ENCODE measurements around the gene TTN. TPM values are rescaled to one million over a fixed set of nuclear protein-coding genes. Genes with fewer than 3 reads are reported as not detected.

TTN gene
- total RNA-seq, 4 donors from 2014 or later, result 0.21 to 2.1 (median 0.76) TPM

DNA sequence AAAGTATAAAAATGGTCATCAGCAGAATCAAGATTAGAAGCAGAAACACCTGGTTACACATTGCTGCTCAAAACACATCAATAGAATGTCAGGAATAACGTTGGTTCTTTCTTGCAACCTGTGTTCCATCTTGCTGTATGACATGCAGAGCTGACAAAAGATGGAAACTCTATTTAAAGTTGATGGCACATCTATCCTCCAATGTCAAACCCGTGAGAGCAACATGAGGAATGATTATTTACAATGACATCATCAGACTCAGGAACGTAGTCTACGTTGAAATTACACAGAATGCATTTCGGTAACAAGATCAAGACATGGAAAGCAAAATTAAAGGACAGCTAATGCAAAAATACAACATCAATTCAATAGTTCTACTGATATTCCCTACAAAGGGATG, 26.2 kb upstream of the TTN start:
- 76% methylated on average over 5 of the region's 5 CpGs for WGBS
- H3K36me3 ChIP-seq, result no peaks in the 10 kb centered on the region
- H3K4me1 ChIP-seq, result peaks cover 3% of the 10 kb centered on the region
- no peaks in the 10 kb centered on the region for H3K27me3 ChIP-seq
- no peak for DNase-seq (ENCODE audit: low spot score in 2 of 2)
- no peak overlapping the region for H3K4me3 ChIP-seq
- TF ChIP-seq EP300 (IDR thresholded peaks at IDR 0.05), result no peak
- TF ChIP-seq POLR2AphosphoS5 (IDR thresholded peaks at IDR 0.05), result no peak
- no peak for TF ChIP-seq POLR2A (IDR thresholded peaks at IDR 0.05)
- TF ChIP-seq, protein P1, sequence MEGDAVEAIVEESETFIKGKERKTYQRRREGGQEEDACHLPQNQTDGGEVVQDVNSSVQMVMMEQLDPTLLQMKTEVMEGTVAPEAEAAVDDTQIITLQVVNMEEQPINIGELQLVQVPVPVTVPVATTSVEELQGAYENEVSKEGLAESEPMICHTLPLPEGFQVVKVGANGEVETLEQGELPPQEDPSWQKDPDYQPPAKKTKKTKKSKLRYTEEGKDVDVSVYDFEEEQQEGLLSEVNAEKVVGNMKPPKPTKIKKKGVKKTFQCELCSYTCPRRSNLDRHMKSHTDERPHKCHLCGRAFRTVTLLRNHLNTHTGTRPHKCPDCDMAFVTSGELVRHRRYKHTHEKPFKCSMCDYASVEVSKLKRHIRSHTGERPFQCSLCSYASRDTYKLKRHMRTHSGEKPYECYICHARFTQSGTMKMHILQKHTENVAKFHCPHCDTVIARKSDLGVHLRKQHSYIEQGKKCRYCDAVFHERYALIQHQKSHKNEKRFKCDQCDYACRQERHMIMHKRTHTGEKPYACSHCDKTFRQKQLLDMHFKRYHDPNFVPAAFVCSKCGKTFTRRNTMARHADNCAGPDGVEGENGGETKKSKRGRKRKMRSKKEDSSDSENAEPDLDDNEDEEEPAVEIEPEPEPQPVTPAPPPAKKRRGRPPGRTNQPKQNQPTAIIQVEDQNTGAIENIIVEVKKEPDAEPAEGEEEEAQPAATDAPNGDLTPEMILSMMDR (IDR thresholded peaks at IDR 0.05), result no peak
- no peak overlapping the region for H3K27ac ChIP-seq
- no peaks in the 10 kb centered on the region for H3K9me3 ChIP-seq

DNA sequence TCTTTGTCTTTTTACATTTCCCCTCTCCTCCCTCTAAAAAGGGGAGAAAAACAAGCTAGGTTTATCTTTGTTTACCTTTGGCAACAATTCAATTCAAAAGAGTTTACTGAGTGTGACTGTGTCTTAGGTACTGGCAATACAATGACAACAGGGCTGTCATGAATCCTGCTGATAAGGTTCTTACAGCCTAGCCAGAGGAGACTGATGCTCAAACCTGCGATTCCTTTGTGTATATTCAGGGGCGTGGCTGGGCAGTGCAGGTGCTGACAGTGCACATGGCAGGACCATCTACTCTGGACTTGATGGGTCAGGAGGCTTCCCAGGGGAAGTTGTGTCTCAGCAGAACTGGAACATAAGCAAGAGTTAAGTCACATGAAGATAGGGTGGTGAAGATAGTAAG, 23.2 kb upstream of the TTN start:
- H3K4me3 ChIP-seq, result no peak overlapping the region
- no peaks in the 10 kb centered on the region for H3K36me3 ChIP-seq
- TF ChIP-seq POLR2A (IDR thresholded peaks at IDR 0.05) (no peak), EP300 (IDR thresholded peaks at IDR 0.05) (no peak), POLR2AphosphoS5 (IDR thresholded peaks at IDR 0.05) (no peak)
- TF ChIP-seq, protein P1 (IDR thresholded peaks at IDR 0.05), result no peak
- peaks cover 6% of the 10 kb centered on the region for H3K4me1 ChIP-seq
- H3K27me3 ChIP-seq, result no peaks in the 10 kb centered on the region
- DNase-seq (ENCODE audit: low spot score in 2 of 2), result no peak
- WGBS, result 88% methylated on average over 2 of the region's 2 CpGs
- no peaks in the 10 kb centered on the region for H3K9me3 ChIP-seq
- no peak overlapping the region for H3K27ac ChIP-seq

DNA sequence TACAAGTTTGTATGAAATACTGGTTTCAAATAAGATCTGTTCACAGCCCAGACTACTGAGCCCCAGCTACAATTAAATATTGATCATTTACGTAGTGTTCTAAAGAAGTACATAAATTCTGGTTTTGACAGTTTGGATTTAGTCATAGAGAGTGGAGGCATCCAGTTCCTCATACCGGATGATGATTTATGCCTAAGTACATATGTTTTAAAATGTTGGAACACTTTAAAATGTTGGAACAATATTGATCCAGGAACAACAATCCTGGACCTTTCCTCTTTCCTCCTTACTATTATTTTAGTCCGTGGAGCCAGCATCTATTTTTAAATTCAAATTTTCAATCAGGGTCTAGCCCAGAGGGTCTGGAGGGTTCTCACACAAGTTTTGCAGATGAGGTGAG, 22.8 kb upstream of the TTN start:
- Histone ChIP-seq H3K4me3 (no peak overlapping the region), H3K36me3 (no peaks in the 10 kb centered on the region), H3K27ac (no peak overlapping the region), H3K4me1 (peaks cover 6% of the 10 kb centered on the region), H3K27me3 (no peaks in the 10 kb centered on the region), H3K9me3 (no peaks in the 10 kb centered on the region)
- TF ChIP-seq POLR2A (IDR thresholded peaks at IDR 0.05) (no peak), POLR2AphosphoS5 (IDR thresholded peaks at IDR 0.05) (no peak), EP300 (IDR thresholded peaks at IDR 0.05) (no peak)
- TF ChIP-seq, protein P1 (IDR thresholded peaks at IDR 0.05), result no peak
- 58% methylated on average over 3 of the region's 3 CpGs for WGBS
- DNase-seq (ENCODE audit: low spot score in 2 of 2), result no peak

DNA sequence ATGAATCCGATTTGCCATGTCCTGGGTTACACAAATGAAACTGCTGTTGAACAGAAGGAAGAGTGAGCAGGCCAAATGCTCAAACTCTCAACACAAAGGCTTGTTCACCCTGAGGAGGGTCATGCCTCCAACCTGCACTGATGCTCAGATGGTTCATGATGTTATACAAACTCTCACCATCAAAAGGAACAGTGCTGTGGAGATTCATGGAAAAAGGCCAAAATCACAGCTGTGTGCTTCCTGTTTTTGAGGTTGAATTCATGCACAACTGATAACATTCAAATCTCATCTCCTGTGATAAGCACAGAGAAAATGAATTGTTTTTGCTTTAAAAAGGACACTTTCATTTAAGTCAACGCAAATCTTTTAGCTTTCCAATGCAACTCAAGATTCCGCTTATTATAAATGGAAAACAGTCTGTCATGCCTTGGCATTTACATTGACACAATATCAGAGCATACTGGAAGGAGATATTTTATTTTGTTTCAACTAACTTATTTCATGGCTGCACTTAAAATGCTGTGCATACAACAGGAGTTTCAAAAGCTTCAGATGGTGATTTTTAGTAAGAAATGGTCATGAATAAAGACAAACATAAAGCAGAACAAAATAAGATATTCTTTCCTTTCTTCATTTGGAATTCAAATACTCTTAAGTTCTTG, 22.2 kb upstream of the TTN start:
- WGBS, result 67% methylated on average over 3 of the region's 3 CpGs

DNA sequence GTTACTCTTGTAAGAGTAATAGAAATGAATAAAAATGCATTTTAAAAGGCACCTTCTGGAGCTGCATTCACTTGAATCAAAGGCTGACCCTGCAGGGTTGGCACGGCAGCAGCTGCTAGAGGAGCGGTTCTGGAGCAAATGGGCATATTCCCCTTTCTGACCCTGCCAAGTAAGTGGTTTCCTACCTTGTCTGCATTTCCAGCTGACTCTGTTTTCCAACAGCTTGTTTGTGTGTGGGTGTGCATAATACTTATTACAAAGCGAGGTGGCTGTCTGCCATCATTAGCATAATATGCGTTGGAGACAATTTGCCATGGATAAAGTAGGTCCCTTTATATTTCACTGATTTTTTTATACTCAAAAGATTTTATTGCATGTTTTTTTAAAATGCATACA, 21.3 kb upstream of the TTN start:
- Histone ChIP-seq H3K27ac (no peak overlapping the region), H3K4me3 (no peak overlapping the region), H3K4me1 (peaks cover 6% of the 10 kb centered on the region), H3K36me3 (no peaks in the 10 kb centered on the region), H3K9me3 (no peaks in the 10 kb centered on the region), H3K27me3 (no peaks in the 10 kb centered on the region)
- DNase-seq (ENCODE audit: low spot score in 2 of 2), result no peak
- 67% methylated on average over 4 of the region's 4 CpGs for WGBS
- no peak for TF ChIP-seq POLR2AphosphoS5 (IDR thresholded peaks at IDR 0.05)
- TF ChIP-seq POLR2A (IDR thresholded peaks at IDR 0.05), result no peak
- TF ChIP-seq, protein P1 (IDR thresholded peaks at IDR 0.05), result no peak
- no peak for TF ChIP-seq EP300 (IDR thresholded peaks at IDR 0.05)

More for the DNA sequence above, 22.2 kb upstream of the TTN start:
- no peak overlapping the region for H3K4me3 ChIP-seq
- TF ChIP-seq POLR2A (IDR thresholded peaks at IDR 0.05), result no peak
- TF ChIP-seq, protein P1 (IDR thresholded peaks at IDR 0.05), result no peak
- TF ChIP-seq POLR2AphosphoS5 (IDR thresholded peaks at IDR 0.05), result no peak
- no peak for TF ChIP-seq EP300 (IDR thresholded peaks at IDR 0.05)
- no peaks in the 10 kb centered on the region for H3K36me3 ChIP-seq
- no peak for DNase-seq (ENCODE audit: low spot score in 2 of 2)
- H3K9me3 ChIP-seq, result no peaks in the 10 kb centered on the region
- H3K4me1 ChIP-seq, result peaks cover 6% of the 10 kb centered on the region
- no peak overlapping the region for H3K27ac ChIP-seq
- no peaks in the 10 kb centered on the region for H3K27me3 ChIP-seq

Measured in suprapubic skin (tissue), 4 donors.